Activated CD8-positive, alpha-beta T cell treated with anti-CD3 and anti-CD28 coated beads for 36 hours (primary cell): Measurements from ENCODE around the gene FBN1. TPM values are rescaled to one million over a fixed set of nuclear protein-coding genes. Genes with fewer than 3 reads are reported as not detected.

Experiments used
- ATAC-seq: fragments of 200-7000 bp; cut with Tn5 transposase; one replicate; pipeline ENCODE4 v1.10.0; 2021; ENCODE audit warnings: mild to moderate bottlenecking, moderate library complexity
- CTCF ChIA-PET: fragments of 350-600 bp; sonication (Branson Sonifier 250); formaldehyde crosslinking; loops from one replicate; lab custom pipeline; 2021; ENCODE audit warnings: antibody characterized with exemption; lab: Charles Lee
- POLR2A ChIA-PET: fragments of 350-600 bp; sonication (Branson Sonifier 250); formaldehyde crosslinking; loops from one replicate; lab custom pipeline; 2021; ENCODE audit warnings: antibody characterized with exemption; lab: Charles Lee
- DNase-seq: peaks from one replicate; pipeline ENCODE4 v3.0.0-alpha.2; 2020
- H3K27ac Mint-ChIP-seq: one replicate; pipeline ENCODE4 v1.8.0; 2021; ENCODE audit warnings: mild to moderate bottlenecking, mixed read lengths
- H3K27me3 Mint-ChIP-seq: one replicate; pipeline ENCODE4 v1.8.0; 2021; ENCODE audit warnings: mixed read lengths
- H3K36me3 Mint-ChIP-seq: one replicate; pipeline ENCODE4 v1.8.0; 2021; ENCODE audit warnings: low read depth, mixed read lengths
- H3K4me1 Mint-ChIP-seq: one replicate; pipeline ENCODE4 v1.8.0; 2021; ENCODE audit warnings: low read depth, mixed read lengths
- H3K4me3 Mint-ChIP-seq: one replicate; pipeline ENCODE4 v1.8.0; 2021; ENCODE audit warnings: mild to moderate bottlenecking, moderate library complexity, mixed read lengths
- H3K9me3 Mint-ChIP-seq: one replicate; pipeline ENCODE4 v1.8.0; 2021; ENCODE audit warnings: mixed read lengths
- intact Hi-C: fragments of 100-400 bp; cut with micrococcal nuclease; formaldehyde crosslinking; loops from one replicate; pipeline ENCODE4 v1.10.0; 2022
- total RNA-seq, 2 experiments: library from RNA; stranded (reverse); gene quantifications; one replicate each; pipeline ENCODE4 v1.2.3, GENCODE V29; 2021
- TF ChIP-seq, protein P1 (sequence below): fragments of 200-600 bp; IDR thresholded peaks from one replicate; pipeline ENCODE4 v1.8.0; 2022; ENCODE audit warnings: antibody characterized with exemption, mild to moderate bottlenecking

FBN1 gene
- total RNA-seq, 2 experiments from 2014 or later: 0.38 to 0.49 TPM

DNA sequence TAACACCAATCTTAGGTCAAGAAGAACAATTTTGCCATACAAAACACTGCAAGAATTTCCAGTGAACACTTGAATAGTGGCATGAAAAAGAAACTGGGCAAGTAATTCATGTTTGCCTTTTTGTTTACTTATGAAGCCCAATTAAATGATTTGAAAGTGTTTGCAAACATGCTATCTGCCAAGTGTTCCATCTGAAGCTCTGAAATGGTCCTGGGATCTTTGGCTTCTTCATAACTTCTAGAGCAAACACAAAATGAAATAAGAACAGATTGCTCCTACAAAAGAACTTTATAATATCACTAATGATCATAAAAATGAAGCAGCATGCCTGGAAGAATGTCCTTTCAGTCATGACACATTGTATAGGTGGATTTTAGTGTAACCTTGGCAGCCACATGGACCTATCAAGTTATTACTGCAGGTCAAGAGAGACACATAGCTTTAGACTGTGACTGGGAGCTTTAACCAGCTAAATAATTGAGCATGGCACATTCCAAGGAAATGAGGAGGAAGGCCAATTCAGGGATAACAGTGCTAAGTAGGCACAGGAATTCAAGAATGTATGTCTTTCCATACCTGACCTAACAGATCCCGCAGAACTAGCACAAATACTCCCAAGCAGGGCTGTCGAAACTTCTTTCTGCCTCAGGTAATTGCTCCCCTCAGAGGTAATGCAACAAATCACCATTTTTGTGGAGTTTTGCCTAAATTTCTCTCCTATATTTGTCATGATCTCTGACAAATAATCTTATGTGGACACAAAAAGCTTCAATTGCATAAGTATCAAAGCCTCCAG, 169.7 kb downstream of the FBN1 start:
- POLR2A ChIA-PET: no interaction called here
- no peak overlapping the region for H3K4me3 Mint-ChIP-seq
- peaks cover 1% of the 10 kb centered on the region for H3K27me3 Mint-ChIP-seq
- no peaks in the 10 kb centered on the region for H3K9me3 Mint-ChIP-seq
- no peak overlapping the region for H3K27ac Mint-ChIP-seq
- no peaks in the 10 kb centered on the region for H3K4me1 Mint-ChIP-seq
- DNase-seq (no peak), ATAC-seq (no peak)
- CTCF ChIA-PET: no interaction called here
- no peaks in the 10 kb centered on the region for H3K36me3 Mint-ChIP-seq
- intact Hi-C loops: no loop called here
- TF ChIP-seq, protein P1, sequence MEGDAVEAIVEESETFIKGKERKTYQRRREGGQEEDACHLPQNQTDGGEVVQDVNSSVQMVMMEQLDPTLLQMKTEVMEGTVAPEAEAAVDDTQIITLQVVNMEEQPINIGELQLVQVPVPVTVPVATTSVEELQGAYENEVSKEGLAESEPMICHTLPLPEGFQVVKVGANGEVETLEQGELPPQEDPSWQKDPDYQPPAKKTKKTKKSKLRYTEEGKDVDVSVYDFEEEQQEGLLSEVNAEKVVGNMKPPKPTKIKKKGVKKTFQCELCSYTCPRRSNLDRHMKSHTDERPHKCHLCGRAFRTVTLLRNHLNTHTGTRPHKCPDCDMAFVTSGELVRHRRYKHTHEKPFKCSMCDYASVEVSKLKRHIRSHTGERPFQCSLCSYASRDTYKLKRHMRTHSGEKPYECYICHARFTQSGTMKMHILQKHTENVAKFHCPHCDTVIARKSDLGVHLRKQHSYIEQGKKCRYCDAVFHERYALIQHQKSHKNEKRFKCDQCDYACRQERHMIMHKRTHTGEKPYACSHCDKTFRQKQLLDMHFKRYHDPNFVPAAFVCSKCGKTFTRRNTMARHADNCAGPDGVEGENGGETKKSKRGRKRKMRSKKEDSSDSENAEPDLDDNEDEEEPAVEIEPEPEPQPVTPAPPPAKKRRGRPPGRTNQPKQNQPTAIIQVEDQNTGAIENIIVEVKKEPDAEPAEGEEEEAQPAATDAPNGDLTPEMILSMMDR: no peak

DNA sequence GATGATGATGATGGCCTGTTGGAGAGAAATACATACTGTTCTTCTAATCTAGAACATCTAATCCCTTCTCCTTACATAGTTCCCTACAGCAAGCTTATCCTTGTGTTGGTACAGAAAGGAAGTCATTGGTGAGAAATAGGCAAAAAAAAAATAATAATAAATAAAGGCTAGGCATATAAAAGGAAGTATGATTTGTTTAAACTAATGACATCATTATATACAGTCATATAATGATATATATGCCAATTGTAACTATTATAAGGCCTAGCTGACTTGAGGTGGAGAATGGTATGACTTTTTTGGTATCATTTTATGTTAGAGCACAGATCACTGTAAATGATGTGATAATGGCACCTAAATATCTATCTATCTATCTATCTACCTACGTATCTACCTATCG, 171.8 kb downstream of the FBN1 start:
- CTCF ChIA-PET: no interaction called here

DNA sequence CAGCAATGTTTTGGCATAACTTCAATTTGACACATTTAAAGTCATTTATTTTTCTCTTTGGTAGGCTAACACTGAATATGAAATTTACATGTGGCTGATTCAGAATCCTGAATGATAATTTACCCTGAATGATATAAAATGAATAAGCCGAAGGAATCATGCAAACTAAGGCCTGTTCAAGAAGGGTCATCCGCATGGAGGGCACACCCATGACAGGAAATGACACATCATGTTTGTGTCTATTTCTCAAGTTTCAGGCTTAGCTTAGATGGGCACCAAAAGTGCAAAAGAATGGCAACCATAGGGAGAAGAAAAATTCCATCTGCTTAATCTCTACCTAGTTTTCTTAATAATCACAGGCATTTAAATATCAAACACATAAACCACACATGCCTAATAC, 172.8 kb downstream of the FBN1 start:
- intact Hi-C loops: no loop called here
- Mint-ChIP-seq H3K4me1 (no peaks in the 10 kb centered on the region), H3K27me3 (peaks cover 1% of the 10 kb centered on the region), H3K27ac (no peak overlapping the region), H3K4me3 (no peak overlapping the region), H3K9me3 (no peaks in the 10 kb centered on the region), H3K36me3 (no peaks in the 10 kb centered on the region)
- DNase-seq (no peak), ATAC-seq (no peak)
- TF ChIP-seq, protein P1: no peak
- POLR2A ChIA-PET: no interaction called here
- CTCF ChIA-PET: no interaction called here

More for the DNA sequence above, 171.8 kb downstream of the FBN1 start:
- H3K27ac Mint-ChIP-seq: no peak overlapping the region
- TF ChIP-seq, protein P1: no peak
- POLR2A ChIA-PET: no interaction called here
- H3K4me3 Mint-ChIP-seq: no peak overlapping the region
- no peaks in the 10 kb centered on the region for H3K9me3 Mint-ChIP-seq
- H3K27me3 Mint-ChIP-seq: peaks cover 1% of the 10 kb centered on the region
- H3K4me1 Mint-ChIP-seq: no peaks in the 10 kb centered on the region
- H3K36me3 Mint-ChIP-seq: no peaks in the 10 kb centered on the region
- DNase-seq (no peak), ATAC-seq (no peak)
- intact Hi-C loops: no loop called here

DNA sequence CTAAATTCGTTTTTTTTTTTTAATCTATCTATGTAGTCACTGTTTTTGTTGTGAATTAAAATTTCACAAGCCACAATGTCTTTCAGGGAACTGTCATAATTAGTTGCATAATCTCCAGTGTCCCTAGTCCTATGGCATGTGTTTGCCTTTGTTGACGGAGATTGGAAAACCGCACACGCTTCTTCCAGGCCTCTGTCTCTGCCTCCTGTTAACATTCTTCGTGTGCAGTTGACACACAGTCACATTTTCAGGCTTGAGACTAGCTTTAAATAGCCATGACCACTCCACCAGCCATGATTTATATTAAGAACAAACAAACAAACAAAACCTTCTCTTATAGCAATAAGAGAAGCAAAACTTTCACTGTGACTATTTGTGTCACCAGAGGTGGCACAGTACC, 174.4 kb downstream of the FBN1 start:
- Mint-ChIP-seq H3K9me3 (no peaks in the 10 kb centered on the region), H3K4me1 (no peaks in the 10 kb centered on the region), H3K27ac (no peak overlapping the region), H3K27me3 (peaks cover under 1% of the 10 kb centered on the region), H3K36me3 (no peaks in the 10 kb centered on the region), H3K4me3 (no peak overlapping the region)
- CTCF ChIA-PET: no interaction called here
- POLR2A ChIA-PET: interaction anchor here (0.7 kb wide), 1 partner anchor 476 kb away, joined by 3 read pairs; no protein-coding TSS in a partner anchor
- DNase-seq (no peak), ATAC-seq (no peak)
- intact Hi-C loops: no loop called here
- TF ChIP-seq, protein P1: no peak

DNA sequence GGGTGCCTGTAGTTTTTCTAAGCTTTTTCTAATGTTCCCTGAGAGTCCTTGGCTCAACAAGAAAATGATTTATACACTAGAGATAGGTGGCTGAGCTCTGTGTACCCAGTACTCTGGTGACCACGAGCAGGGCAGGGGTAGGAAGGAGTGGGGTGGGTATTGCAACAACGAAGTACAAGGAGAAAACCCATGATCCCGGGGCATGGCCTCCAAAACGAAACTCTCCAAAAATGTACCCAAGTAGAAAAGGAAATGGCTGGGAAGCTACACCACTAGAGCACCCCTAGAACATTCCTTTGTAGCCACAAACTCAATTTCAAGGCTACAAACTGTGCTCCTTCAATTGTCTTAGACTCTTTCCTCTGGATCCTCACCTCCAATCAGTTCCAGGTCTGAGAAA, 175.4 kb downstream of the FBN1 start:
- CTCF ChIA-PET: no interaction called here
- no peaks in the 10 kb centered on the region for H3K27me3 Mint-ChIP-seq
- H3K4me1 Mint-ChIP-seq: no peaks in the 10 kb centered on the region
- H3K4me3 Mint-ChIP-seq: no peak overlapping the region
- no peak for DNase-seq
- intact Hi-C loops: no loop called here
- no peaks in the 10 kb centered on the region for H3K9me3 Mint-ChIP-seq
- POLR2A ChIA-PET: no interaction called here
- H3K36me3 Mint-ChIP-seq: no peaks in the 10 kb centered on the region
- TF ChIP-seq, protein P1: no peak
- no peak overlapping the region for H3K27ac Mint-ChIP-seq
- ATAC-seq: no peak
